ENCODE data around the gene FBXO30. TPM values are rescaled to one million over a fixed set of nuclear protein-coding genes. Genes with fewer than 3 reads are reported as not detected.

FBXO30 gene, protein sequence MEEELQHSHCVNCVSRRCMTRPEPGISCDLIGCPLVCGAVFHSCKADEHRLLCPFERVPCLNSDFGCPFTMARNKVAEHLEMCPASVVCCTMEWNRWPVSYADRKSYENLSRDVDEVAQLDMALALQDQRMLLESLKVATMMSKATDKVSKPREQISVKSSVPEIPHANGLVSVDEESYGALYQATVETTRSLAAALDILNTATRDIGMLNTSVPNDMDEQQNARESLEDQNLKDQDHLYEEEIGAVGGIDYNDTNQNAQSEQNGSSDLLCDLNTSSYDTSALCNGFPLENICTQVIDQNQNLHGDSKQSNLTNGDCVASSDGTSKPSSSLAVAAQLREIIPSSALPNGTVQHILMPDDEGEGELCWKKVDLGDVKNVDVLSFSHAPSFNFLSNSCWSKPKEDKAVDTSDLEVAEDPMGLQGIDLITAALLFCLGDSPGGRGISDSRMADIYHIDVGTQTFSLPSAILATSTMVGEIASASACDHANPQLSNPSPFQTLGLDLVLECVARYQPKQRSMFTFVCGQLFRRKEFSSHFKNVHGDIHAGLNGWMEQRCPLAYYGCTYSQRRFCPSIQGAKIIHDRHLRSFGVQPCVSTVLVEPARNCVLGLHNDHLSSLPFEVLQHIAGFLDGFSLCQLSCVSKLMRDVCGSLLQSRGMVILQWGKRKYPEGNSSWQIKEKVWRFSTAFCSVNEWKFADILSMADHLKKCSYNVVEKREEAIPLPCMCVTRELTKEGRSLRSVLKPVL
- 6.6 and 33.3 TPM in 2 replicates for total RNA-seq (2011; cell fraction: chromatin; rRNA removed; ENCODE audit: low replicate concordance)
- total RNA-seq (2011; cell fraction: nucleolus; rRNA removed): 3.3 and 6.4 TPM in 2 replicates
- 13.1 and 22.1 TPM in 2 replicates for total RNA-seq (2011; cell fraction: nucleoplasm; rRNA removed)
- total RNA-seq (2014; rRNA removed) (5.5 and 5.9 TPM in 2 replicates), total RNA-seq (2014; rRNA removed; fragmentation: Illumina TruSeq; extraction: Trizol) (9.4 and 10.0 TPM in 2 replicates), total RNA-seq (2015; rRNA removed; fragmentation: Illumina TruSeq; extraction: Trizol) (6.7 and 7.1 TPM in 2 replicates), total RNA-seq (2021) (11.1 and 11.8 TPM in 2 replicates), polyA plus RNA-seq (2011; rRNA removed) (9.0 and 12.8 TPM in 2 replicates), polyA plus RNA-seq (2014; fragmentation: Illumina TruSeq; extraction: Trizol) (9.6 and 10.0 TPM in 2 replicates), polyA plus RNA-seq (2014; fragmentation: Nextera tagmentation; extraction: Ambion mirVana) (1 to 10 TPM; 3.6 to 3.7 TPM), polyA plus RNA-seq (2014; rRNA removed) (6.7 and 7.1 TPM in 2 replicates), polyA minus RNA-seq (2011; rRNA and poly(A)+ RNA removed) (27.3 and 27.8 TPM in 2 replicates), Bru-seq, nascent RNA (percentile 97 among the genes with signal in this experiment), BruChase-seq, experiment 1, labeled RNA remaining after a 2-hour chase (percentile 98 among the genes with signal in this experiment), BruChase-seq, experiment 2, labeled RNA remaining after a 6-hour chase (percentile 98 among the genes with signal in this experiment)
- 1.8 and 4.4 TPM in 2 replicates for polyA plus RNA-seq (2011; cell fraction: cytosol; rRNA removed)
- 4.8 and 6.1 TPM in 2 replicates for polyA plus RNA-seq (2011; cell fraction: nucleus; rRNA removed)
- 6.8 and 7.8 TPM in 2 replicates for polyA plus RNA-seq (2012)
- polyA minus RNA-seq (2011; cell fraction: cytosol; rRNA and poly(A)+ RNA removed): 5.6 and 7.0 TPM in 2 replicates
- polyA minus RNA-seq (2011; cell fraction: nucleus; rRNA and poly(A)+ RNA removed): 13.2 and 24.0 TPM in 2 replicates
- long read RNA-seq, experiment 1, full-length matches to known transcripts: 117 of 169 reads
- long read RNA-seq, experiment 1, partial matches to known transcripts: 23 of 169 reads
- long read RNA-seq, experiment 1, other reads (novel, unspliced or antisense): 29 of 169 reads
- long read RNA-seq, experiment 2, full-length matches to known transcripts: 1 of 9 reads
- long read RNA-seq, experiment 2, partial matches to known transcripts: 1 of 9 reads
- long read RNA-seq, experiment 2, other reads (novel, unspliced or antisense): 7 of 9 reads
- long read RNA-seq, experiment 3, full-length matches to known transcripts: 5 of 9 reads
- long read RNA-seq, experiment 3, partial matches to known transcripts: 3 of 9 reads
- long read RNA-seq, experiment 3, other reads (novel, unspliced or antisense): 1 of 9 reads

DNA sequence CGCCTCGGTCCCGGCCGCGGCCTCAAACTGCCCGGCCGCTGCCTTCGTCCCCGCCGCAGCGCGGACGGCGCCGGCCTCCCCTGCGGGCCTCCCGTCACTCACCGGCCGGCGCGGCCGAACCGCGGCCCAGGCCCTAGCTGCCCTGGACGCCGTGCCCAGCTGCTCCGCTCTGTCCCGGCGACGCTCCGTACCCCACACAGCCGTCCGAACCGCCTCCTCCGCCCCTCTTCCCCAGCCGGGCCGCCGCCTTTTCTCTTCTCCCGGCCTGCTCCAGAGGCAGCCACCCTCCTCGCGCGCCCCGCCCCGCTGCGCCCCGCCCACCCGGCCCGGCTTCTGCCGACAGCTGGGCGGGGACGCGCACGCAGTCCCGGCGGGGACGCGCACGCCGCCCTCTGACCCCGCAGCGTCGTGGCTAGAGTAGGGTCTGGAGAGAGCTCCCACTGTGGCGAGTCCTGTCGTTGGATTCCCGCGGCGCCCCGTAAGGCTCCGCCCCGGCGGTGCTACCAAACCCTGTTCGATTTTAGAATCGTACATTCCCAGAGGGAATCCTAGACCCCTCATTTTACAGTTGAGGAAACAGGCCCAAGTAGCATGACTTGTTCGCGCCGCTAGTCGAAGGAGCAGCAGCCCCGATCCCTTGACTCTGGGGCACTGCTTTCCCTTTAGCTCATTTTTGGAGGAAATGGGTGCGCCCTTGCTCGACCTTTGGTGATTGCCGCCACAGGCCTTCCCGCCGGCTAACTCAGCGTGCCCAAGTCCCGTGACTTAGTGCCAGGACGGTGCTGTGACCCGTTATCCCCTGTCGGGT is at the start of gene FBXO30:
FBXO30 (minus strand) TSS at position 295 of the 808 bp plus-strand sequence. CDS start 8,390 bp downstream, outside the sequence.
- ATAC-seq (peak; percentile 84), DNase-seq (ENCODE audit: extremely low read depth in 1 of 4, low spot score in 3 of 4) (peak; percentile 94 to 96 (median 95)), FAIRE-seq (peak; percentile 46)
- H4K20me1 ChIP-seq (replicated peaks; ENCODE audit: control insufficient read depth, insufficient read depth, low read length): peaks cover 6% of the 10 kb centered on the region; the same call in 1 of the 2 replicates
- H3K27me3 ChIP-seq (ENCODE audit: control insufficient read depth in 2 of 2, insufficient read depth in 2 of 2, low read length in 2 of 2): no peaks in the 10 kb centered on the region
- ChIA-PET POLR2A (interaction anchor here (0.6 to 2.3 kb wide), 19 partner anchors 9 to 149 kb away, joined by 3 to 16 read pairs (median 4); partner anchors contain the start of genes EPM2A and SHPRH), CTCF (ENCODE audit: low intra/inter-chr PET ratio) (no interaction called here)
- H3K79me2 ChIP-seq (ENCODE audit: control insufficient read depth, insufficient read depth, low read length): peaks cover 61% of the 10 kb centered on the region
- peak within 1 kb of the TSS; percentile 89 to 98 for H3K9ac ChIP-seq (ENCODE audit: insufficient read depth in 1 of 2, low read depth in 2 of 2, low read length in 2 of 2)
- peaks cover 14 to 19% of the 10 kb centered on the region in 2 experiments for H3K4me1 ChIP-seq (replicated peaks in 1 of 2; ENCODE audit: control insufficient read depth in 2 of 2, insufficient read depth in 2 of 2, low read length in 2 of 2)
- H2AFZ ChIP-seq (ENCODE audit: low read depth, low read length): peak within 1 kb of the TSS; percentile 98
- no peaks in the 10 kb centered on the region for H3K9me1 ChIP-seq (ENCODE audit: control insufficient read depth, insufficient read depth, low read length)
- peak within 1 kb of the TSS; percentile 95 for H3K27ac ChIP-seq (ENCODE audit: extremely low read depth, low read depth, low read length)
- under 1% methylated on average over 64 of the region's 88 CpGs for WGBS (ENCODE audit: insufficient coverage, low coverage, missing lambda C conversion rate)
- H3K36me3 ChIP-seq (ENCODE audit: control insufficient read depth, insufficient read depth, low read length): peaks cover 5% of the 10 kb centered on the region
- in situ Hi-C loops (cut with MboI): loop anchor here (5.0 kb wide), 1 partner anchor 77 kb away; the partner anchor contains the start of gene EPM2A
- no peaks in the 10 kb centered on the region for H3K9me3 ChIP-seq (replicated peaks; ENCODE audit: control insufficient read depth, insufficient read depth, low read depth, low read length)
- peak within 1 kb of the TSS; percentile 66 for H3K4me3 ChIP-seq
- TSS peak; percentile 77 for BruUV-seq (replicated peaks)
- H3K4me2 ChIP-seq (ENCODE audit: insufficient read depth, low read length): peak within 1 kb of the TSS; percentile 98
- intact Hi-C loops (cut with micrococcal nuclease): loop anchor here (1.0 to 10.0 kb wide), 5 partner anchors 30 to 1270 kb away; partner anchors contain the start of gene SHPRH
- TF ChIP-seq MAZ (CRISPR knock-in tag; conservative IDR thresholded peaks at IDR 0.05 in 1 of 2, IDR thresholded peaks at IDR 0.05 in 1 of 2) (peak; percentile 76 to 88), MAFF (IDR thresholded peaks at IDR 0.05; ENCODE audit: low read length) (no peak), HDAC6 (IDR thresholded peaks at IDR 0.05; ENCODE audit: low read depth, low read length) (peak; percentile 64; the same call in 1 of the 2 replicates), TAL1 (IDR thresholded peaks at IDR 0.05) (no peak)

Measured in K562 (cell line).